Osteocyte (in vitro differentiated cells): Measurements from ENCODE around the gene HUS1. TPM values are rescaled to one million over a fixed set of nuclear protein-coding genes. Genes with fewer than 3 reads are reported as not detected.

Source experiments
- DNase-seq: peaks from one replicate; pipeline ENCODE4 v3.0.0; 2021; ENCODE audit warnings: mixed read lengths; ENCODE audit not compliant: unreplicated experiment; ENCODE audit errors: extremely low spot score
- H3K27ac Mint-ChIP-seq: one replicate; pipeline ENCODE4 v1.8.0; 2021; ENCODE audit warnings: mild to moderate bottlenecking, mixed read lengths; ENCODE audit not compliant: unreplicated experiment
- H3K27me3 Mint-ChIP-seq: one replicate; pipeline ENCODE4 v1.8.0; 2021; ENCODE audit warnings: mixed read lengths; ENCODE audit not compliant: unreplicated experiment
- H3K36me3 Mint-ChIP-seq: one replicate; pipeline ENCODE4 v1.8.0; 2021; ENCODE audit warnings: mixed read lengths; ENCODE audit not compliant: unreplicated experiment
- H3K4me1 Mint-ChIP-seq: one replicate; pipeline ENCODE4 v1.8.0; 2021; ENCODE audit warnings: mixed read lengths; ENCODE audit not compliant: unreplicated experiment
- H3K4me3 Mint-ChIP-seq: one replicate; pipeline ENCODE4 v1.8.0; 2021; ENCODE audit warnings: mild to moderate bottlenecking, moderate library complexity, mixed read lengths; ENCODE audit not compliant: unreplicated experiment
- H3K9me3 Mint-ChIP-seq: one replicate; pipeline ENCODE4 v1.8.0; 2021; ENCODE audit warnings: mixed read lengths; ENCODE audit not compliant: unreplicated experiment
- total RNA-seq: library from RNA; stranded (reverse); gene quantifications from 2 replicates; pipeline ENCODE4 v1.2.1, GENCODE V29; 2021
- TF ChIP-seq, protein P1 (sequence below): fragments of 200-600 bp; sonication (generic); IDR thresholded peaks from 2 replicates; pipeline ENCODE4 v1.5.0; 2021; ENCODE audit warnings: antibody characterized with exemption, mild to moderate bottlenecking, moderate library complexity

The HUS1 gene
- total RNA-seq, 1 donor from 2014 or later: 28.8 TPM

DNA sequence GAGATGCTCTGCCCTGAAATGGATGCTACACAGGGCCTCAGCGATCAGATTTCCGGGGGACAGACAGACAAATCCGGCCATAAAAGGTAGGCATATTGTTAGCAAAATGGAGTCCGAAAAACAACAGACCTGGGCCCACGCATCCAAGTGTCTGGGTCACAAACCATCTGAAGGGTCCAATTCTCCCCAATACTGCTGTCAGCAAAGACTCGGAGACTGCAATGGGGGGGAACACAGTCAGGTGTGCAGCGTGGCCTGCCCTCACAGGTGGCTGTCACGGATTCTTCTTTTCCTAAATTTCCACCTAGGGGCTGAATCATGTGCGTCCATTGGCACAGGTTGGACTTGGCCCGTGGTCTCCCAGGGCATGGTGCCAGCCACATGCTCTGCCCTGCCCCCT, 44.1 kb downstream of the HUS1 start:
- no peaks in the 10 kb centered on the region for H3K36me3 Mint-ChIP-seq
- H3K9me3 Mint-ChIP-seq: no peaks in the 10 kb centered on the region
- TF ChIP-seq, protein P1, sequence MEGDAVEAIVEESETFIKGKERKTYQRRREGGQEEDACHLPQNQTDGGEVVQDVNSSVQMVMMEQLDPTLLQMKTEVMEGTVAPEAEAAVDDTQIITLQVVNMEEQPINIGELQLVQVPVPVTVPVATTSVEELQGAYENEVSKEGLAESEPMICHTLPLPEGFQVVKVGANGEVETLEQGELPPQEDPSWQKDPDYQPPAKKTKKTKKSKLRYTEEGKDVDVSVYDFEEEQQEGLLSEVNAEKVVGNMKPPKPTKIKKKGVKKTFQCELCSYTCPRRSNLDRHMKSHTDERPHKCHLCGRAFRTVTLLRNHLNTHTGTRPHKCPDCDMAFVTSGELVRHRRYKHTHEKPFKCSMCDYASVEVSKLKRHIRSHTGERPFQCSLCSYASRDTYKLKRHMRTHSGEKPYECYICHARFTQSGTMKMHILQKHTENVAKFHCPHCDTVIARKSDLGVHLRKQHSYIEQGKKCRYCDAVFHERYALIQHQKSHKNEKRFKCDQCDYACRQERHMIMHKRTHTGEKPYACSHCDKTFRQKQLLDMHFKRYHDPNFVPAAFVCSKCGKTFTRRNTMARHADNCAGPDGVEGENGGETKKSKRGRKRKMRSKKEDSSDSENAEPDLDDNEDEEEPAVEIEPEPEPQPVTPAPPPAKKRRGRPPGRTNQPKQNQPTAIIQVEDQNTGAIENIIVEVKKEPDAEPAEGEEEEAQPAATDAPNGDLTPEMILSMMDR: no peak
- H3K4me3 Mint-ChIP-seq: no peak overlapping the region
- DNase-seq: no peak
- peaks cover 26% of the 10 kb centered on the region for H3K4me1 Mint-ChIP-seq
- H3K27ac Mint-ChIP-seq: no peak overlapping the region
- no peaks in the 10 kb centered on the region for H3K27me3 Mint-ChIP-seq

GRCh38 chr7:47934831-47935230, 44.6 kb downstream of the HUS1 start:
- Mint-ChIP-seq H3K4me3 (no peak overlapping the region), H3K27ac (no peak overlapping the region)

GRCh38 chr7:47933215-47933614, 46.2 kb downstream of the HUS1 start:
- Mint-ChIP-seq H3K36me3 (no peaks in the 10 kb centered on the region), H3K27me3 (no peaks in the 10 kb centered on the region), H3K27ac (no peak overlapping the region), H3K9me3 (no peaks in the 10 kb centered on the region), H3K4me1 (peaks cover 19% of the 10 kb centered on the region), H3K4me3 (no peak overlapping the region)
- TF ChIP-seq, protein P1: no peak
- no peak for DNase-seq

More at GRCh38 chr7:47934831-47935230, 44.6 kb downstream of the HUS1 start:
- no peaks in the 10 kb centered on the region for H3K27me3 Mint-ChIP-seq
- TF ChIP-seq, protein P1: no peak
- no peaks in the 10 kb centered on the region for H3K36me3 Mint-ChIP-seq
- no peaks in the 10 kb centered on the region for H3K9me3 Mint-ChIP-seq
- DNase-seq: no peak
- H3K4me1 Mint-ChIP-seq: peaks cover 21% of the 10 kb centered on the region

GRCh38 chr7:47932466-47933037, 46.9 kb downstream of the HUS1 start:
- H3K36me3 Mint-ChIP-seq: no peaks in the 10 kb centered on the region
- DNase-seq: no peak
- H3K4me3 Mint-ChIP-seq: no peak overlapping the region
- TF ChIP-seq, protein P1: no peak
- no peaks in the 10 kb centered on the region for H3K27me3 Mint-ChIP-seq
- H3K9me3 Mint-ChIP-seq: no peaks in the 10 kb centered on the region
- H3K27ac Mint-ChIP-seq: no peak overlapping the region
- peaks cover 19% of the 10 kb centered on the region for H3K4me1 Mint-ChIP-seq

DNA sequence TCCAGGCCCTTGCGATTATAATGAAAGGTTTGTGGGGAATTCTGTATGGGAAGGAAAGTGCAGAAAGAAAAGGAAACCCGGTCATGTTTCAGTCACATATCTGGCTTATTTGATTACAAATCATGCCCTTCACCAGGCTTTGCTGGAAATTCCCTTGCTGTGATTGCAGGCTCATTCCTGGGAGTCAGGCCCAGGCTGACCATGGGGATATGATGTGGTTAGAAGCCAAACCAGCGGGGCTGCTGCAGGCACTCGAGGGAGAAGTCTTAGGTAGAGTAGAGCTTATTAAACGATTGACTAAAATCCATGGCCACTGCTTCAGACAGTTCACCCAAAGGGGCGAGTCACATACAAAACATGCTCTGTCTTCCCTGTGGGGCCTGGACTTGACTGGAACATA, 47.4 kb downstream of the HUS1 start:
- H3K9me3 Mint-ChIP-seq: no peaks in the 10 kb centered on the region
- H3K36me3 Mint-ChIP-seq: no peaks in the 10 kb centered on the region
- H3K4me3 Mint-ChIP-seq: no peak overlapping the region
- no peak for DNase-seq
- no peaks in the 10 kb centered on the region for H3K27me3 Mint-ChIP-seq
- TF ChIP-seq, protein P1: no peak
- H3K4me1 Mint-ChIP-seq: peaks cover 18% of the 10 kb centered on the region
- H3K27ac Mint-ChIP-seq: no peak overlapping the region
